Endothelial cell of umbilical vein (primary cell): Measurements from ENCODE around the gene MCM7. TPM values are rescaled to one million over a fixed set of nuclear protein-coding genes. Genes with fewer than 3 reads are reported as not detected.
A peak's percentile ranks its signal among the peaks of the same experiment; 100 is the strongest.

Source experiments
- BruUV-seq: library from RNA; stranded (reverse); fragments of 400-500 nt; replicated peaks from 2 replicates; lab custom pipeline; 2021; lab: Mats Ljungman, UMichigan
- CTCF ChIA-PET: fragments of 300-600, 350-600 bp; sonication (Branson Sonifier 250); formaldehyde crosslinking; loops from one replicate; lab custom pipeline; 2021; ENCODE audit warnings: antibody characterized with exemption, inconsistent platforms; lab: Charles Lee
- POLR2A ChIA-PET: fragments of 300-600, 350-600 bp; sonication (Branson Sonifier 250); formaldehyde crosslinking; loops from one replicate; lab custom pipeline; 2021; ENCODE audit warnings: antibody characterized with exemption, inconsistent platforms; lab: Charles Lee
- DNase-seq: peaks from one replicate; pipeline ENCODE4 v3.0.0-alpha.2; 2011; ENCODE audit warnings: low read depth, low spot score
- FAIRE-seq: peaks from 2 replicates; lab custom pipeline; 2011; peaks lifted over from hg19 to GRCh38; lab: Jason Lieb, UNC
- H2AFZ ChIP-seq: 2 replicates; pipeline ENCODE4 v1.6.0; 2012; ENCODE audit warnings: low read depth, low read length, control low read depth, inconsistent platforms
- H3K27ac ChIP-seq: 2 replicates; pipeline ENCODE4 v1.5.1; 2011; ENCODE audit warnings: low read depth, mild to moderate bottlenecking, control low read depth, low read length, moderate library complexity; ENCODE audit not compliant: insufficient read depth
- H3K27me3 ChIP-seq, 2 experiments: 2 replicates each; pipeline versions ENCODE4 v1.6.0 to v1.6.1; 2011; ENCODE audit warnings: low read length in 2 of 2, mixed read lengths in 1 of 2; ENCODE audit not compliant: control insufficient read depth in 2 of 2, insufficient read depth in 2 of 2
- H3K36me3 ChIP-seq, 2 experiments: 2 replicates in 1 of 2; 3 replicates in 1 of 2; pipeline ENCODE4 v1.5.1; 2011; ENCODE audit warnings: low read length in 2 of 2, mild to moderate bottlenecking in 1 of 2, moderate library complexity in 1 of 2; ENCODE audit not compliant: control insufficient read depth in 2 of 2, insufficient read depth in 2 of 2; ENCODE audit errors: extremely low read depth in 1 of 2
- H3K4me1 ChIP-seq: 3 replicates; pipeline ENCODE4 v1.5.1; 2011; ENCODE audit warnings: mild to moderate bottlenecking, low read length; ENCODE audit not compliant: control insufficient read depth, insufficient read depth; ENCODE audit errors: extremely low read depth
- H3K4me2 ChIP-seq: 2 replicates; pipeline ENCODE4 v1.6.1; 2011; ENCODE audit warnings: low read length, control low read depth, mixed read lengths; ENCODE audit not compliant: insufficient read depth
- H3K4me3 ChIP-seq, 3 experiments: fragments of 200-600 bp in 1 of 3; sonication (generic), shearing (Covaris generic) in 1 of 3; replicated peaks in 1 of 3; 2 replicates each; pipeline ENCODE4 v1.5.1; 2011 to 2016; ENCODE audit warnings: control low read depth in 3 of 3, low read length in 3 of 3, mild to moderate bottlenecking in 2 of 3, inconsistent platforms in 1 of 3, low read depth in 1 of 3, moderate library complexity in 1 of 3; ENCODE audit not compliant: insufficient read depth in 1 of 3
- H3K79me2 ChIP-seq: 2 replicates; pipeline ENCODE4 v1.6.0; 2012; ENCODE audit warnings: low read length, inconsistent platforms; ENCODE audit not compliant: control insufficient read depth, insufficient read depth
- H3K9ac ChIP-seq: replicated peaks from 2 replicates; pipeline ENCODE3; 2011; ENCODE audit warnings: low read length, control low read depth; ENCODE audit not compliant: insufficient read depth; ENCODE audit errors: extremely low read depth
- H3K9me1 ChIP-seq: replicated peaks from 3 replicates; pipeline ENCODE4 v1.6.0; 2011; ENCODE audit warnings: mild to moderate bottlenecking, low read length; ENCODE audit not compliant: control insufficient read depth, insufficient read depth; ENCODE audit errors: extremely low read depth
- H3K9me3 ChIP-seq: replicated peaks from 2 replicates; pipeline ENCODE4 v1.5.1; 2012; ENCODE audit warnings: low read length, inconsistent platforms; ENCODE audit not compliant: control insufficient read depth, insufficient read depth
- H4K20me1 ChIP-seq: replicated peaks from 2 replicates; pipeline ENCODE3; 2011; ENCODE audit warnings: mild to moderate bottlenecking, low read length; ENCODE audit not compliant: control insufficient read depth, insufficient read depth; ENCODE audit errors: extremely low read depth
- EZH2 ChIP-seq: IDR thresholded peaks from 2 replicates; pipeline ENCODE4 v1.6.1; 2012; ENCODE audit warnings: borderline replicate concordance, low read depth, mild to moderate bottlenecking, moderate library complexity, low read length, inconsistent platforms; ENCODE audit not compliant: severe bottlenecking
- FOS ChIP-seq: IDR thresholded peaks from 2 replicates; pipeline ENCODE4 v1.6.1; 2011; ENCODE audit warnings: mild to moderate bottlenecking, low read length, moderate library complexity, borderline replicate concordance; ENCODE audit not compliant: insufficient read depth
- GATA2 ChIP-seq: IDR thresholded peaks from 2 replicates; pipeline ENCODE4 v1.7.0; 2011; ENCODE audit warnings: low read depth, mild to moderate bottlenecking, moderate library complexity, mixed read lengths, low read length; ENCODE audit not compliant: insufficient read length, insufficient read depth
- JUN ChIP-seq: IDR thresholded peaks from 2 replicates; pipeline ENCODE4 v1.6.1; 2011; ENCODE audit warnings: borderline replicate concordance, low read depth; ENCODE audit not compliant: insufficient read length, insufficient read depth
- MYC ChIP-seq: IDR thresholded peaks from one replicate; pipeline ENCODE4 v1.6.1; 2011; ENCODE audit warnings: mild to moderate bottlenecking, low read depth, low read length
- POLR2A ChIP-seq: IDR thresholded peaks from 2 replicates; pipeline ENCODE4 v1.6.1; 2012; ENCODE audit warnings: low read depth, mild to moderate bottlenecking, control low read depth, low read length
- POLR2AphosphoS5 ChIP-seq: IDR thresholded peaks from 2 replicates; pipeline ENCODE4 v1.6.1; 2012; ENCODE audit warnings: low read depth, mild to moderate bottlenecking, control low read depth, low read length, moderate library complexity; ENCODE audit not compliant: insufficient read depth
- dilution Hi-C: fragments of 300-500 bp; cut with MboI; formaldehyde crosslinking; loops from one replicate; pipeline ENCODE4 v1.15.0; 2019; ENCODE audit warnings: low sequenced_read_pairs; ENCODE audit not compliant: extremely low pct_ligation_motif_present
- intact Hi-C: fragments of 100-400 bp; cut with micrococcal nuclease; formaldehyde crosslinking; loops from one replicate; pipeline ENCODE4 v1.10.0; 2022
- polyA plus RNA-seq, 4 experiments: library from polyadenylated mRNA; depleted of rRNA in 3 of 4; stranded (reverse) in 3 of 4; unstranded in 1 of 4; fragments of >200 nt; gene quantifications; 2 replicates each; pipeline versions ENCODE4 v1.2.1 to v1.2.3, GENCODE V29; 2011 to 2012; ENCODE audit warnings: missing spikeins in 1 of 4
- total RNA-seq: library from RNA; stranded (reverse); gene quantifications from 2 replicates; pipeline ENCODE4 v1.2.3, GENCODE V29; 2021
- TF ChIP-seq, protein P1 (sequence below): IDR thresholded peaks from 2 replicates; pipeline ENCODE4 v1.6.1; 2011; ENCODE audit not compliant: insufficient read depth, insufficient read length
- TF ChIP-seq, protein P2 (sequence below), 2 donors: IDR thresholded peaks; 1 replicate in 1 of 2; 2 replicates in 1 of 2; pipeline ENCODE4 v1.5.1; 2011; ENCODE audit warnings: low read length in 2 of 2, mild to moderate bottlenecking in 2 of 2, moderate library complexity in 2 of 2, control low read depth in 1 of 2, inconsistent platforms in 1 of 2, low read depth in 1 of 2; ENCODE audit not compliant: insufficient read depth in 1 of 2; ENCODE audit errors: extremely low read depth in 1 of 2

Gene MCM7
- total and polyA plus RNA-seq, 2 donors (not counting 3 experiments of a cell fraction or from before 2014, with no cell fraction given) = 156 to 187 TPM

DNA sequence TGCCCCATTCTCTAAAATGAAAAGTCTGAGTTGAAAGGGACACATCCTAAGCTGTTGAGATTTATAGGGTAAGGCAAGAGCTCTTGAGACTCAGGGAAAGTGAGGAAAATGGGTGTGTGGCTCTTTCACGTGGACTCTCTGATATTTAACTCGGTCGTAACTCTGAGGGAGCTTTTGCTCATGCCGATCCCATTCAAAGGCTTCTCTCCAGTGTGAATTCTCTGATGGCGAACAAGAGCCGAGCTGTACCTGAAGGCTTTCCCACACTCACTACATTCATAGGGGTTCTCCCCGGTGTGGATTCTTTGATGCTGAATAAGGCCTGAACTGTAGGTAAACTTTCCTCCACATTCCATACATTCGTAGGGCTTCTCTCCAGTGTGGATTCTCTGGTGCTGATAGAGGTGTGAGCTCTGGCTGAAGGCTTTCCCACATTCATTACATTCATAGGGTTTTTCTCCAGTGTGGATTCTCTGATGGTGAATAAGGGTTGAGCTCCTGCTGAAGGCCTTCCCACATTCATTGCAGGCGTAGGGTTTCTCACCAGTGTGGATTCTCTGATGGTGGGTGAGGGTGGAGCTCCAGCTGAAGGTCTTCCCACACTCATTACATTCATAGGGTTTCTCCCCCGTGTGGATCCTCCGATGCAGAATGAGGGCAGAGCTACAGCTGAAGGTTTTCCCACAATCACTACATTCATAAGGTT, 30.0 kb downstream of the MCM7 start:
- no peak overlapping the region for H3K9ac ChIP-seq
- peaks cover 26% of the 10 kb centered on the region for H3K9me3 ChIP-seq
- TSS peak; percentile 6 for BruUV-seq
- H3K27ac ChIP-seq = no peak overlapping the region
- ChIA-PET POLR2A (no interaction called here), CTCF (no interaction called here)
- H3K79me2 ChIP-seq = no peaks in the 10 kb centered on the region
- dilution Hi-C loops (no loop called here), intact Hi-C loops (no loop called here)
- peaks cover 44 to 53% of the 10 kb centered on the region in 2 experiments for H3K36me3 ChIP-seq
- no peaks in the 10 kb centered on the region for H3K27me3 ChIP-seq
- H4K20me1 ChIP-seq = no peaks in the 10 kb centered on the region
- FAIRE-seq (no peak), DNase-seq (no peak)
- no peaks in the 10 kb centered on the region for H3K4me1 ChIP-seq
- H3K9me1 ChIP-seq = no peaks in the 10 kb centered on the region
- no peak overlapping the region for H3K4me3 ChIP-seq
- no peak overlapping the region for H2AFZ ChIP-seq
- no peak for TF ChIP-seq EZH2
- TF ChIP-seq, protein P1, sequence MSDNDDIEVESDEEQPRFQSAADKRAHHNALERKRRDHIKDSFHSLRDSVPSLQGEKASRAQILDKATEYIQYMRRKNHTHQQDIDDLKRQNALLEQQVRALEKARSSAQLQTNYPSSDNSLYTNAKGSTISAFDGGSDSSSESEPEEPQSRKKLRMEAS = no peak
- TF ChIP-seq POLR2A = peak; percentile 32
- no peak overlapping the region for H3K4me2 ChIP-seq

DNA sequence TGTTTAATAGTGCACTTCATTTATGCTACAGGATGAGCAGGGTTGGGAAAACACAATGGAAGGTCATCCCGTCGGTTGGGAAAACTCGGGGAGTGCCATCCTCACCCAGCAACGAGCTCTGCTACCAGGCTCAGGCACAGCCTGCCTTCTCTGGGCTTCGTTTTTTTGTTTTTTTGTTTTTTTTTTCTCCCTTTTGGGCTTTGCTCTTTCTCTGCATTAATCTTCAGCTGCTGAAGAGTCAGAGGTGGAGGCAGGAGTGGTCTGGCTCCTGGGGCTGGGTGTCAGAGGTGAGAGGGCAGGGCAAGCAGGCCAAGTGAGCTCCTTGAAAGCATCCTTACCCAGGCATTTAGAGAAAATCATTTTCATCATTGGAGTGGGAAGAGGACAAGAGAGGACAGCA, 31.2 kb downstream of the MCM7 start:
- TF ChIP-seq FOS (no peak), EZH2 (no peak), JUN (no peak), GATA2 (no peak), POLR2AphosphoS5 (no peak), MYC (no peak), POLR2A (no peak)
- TF ChIP-seq, protein P1 = no peak
- TF ChIP-seq, protein P2, sequence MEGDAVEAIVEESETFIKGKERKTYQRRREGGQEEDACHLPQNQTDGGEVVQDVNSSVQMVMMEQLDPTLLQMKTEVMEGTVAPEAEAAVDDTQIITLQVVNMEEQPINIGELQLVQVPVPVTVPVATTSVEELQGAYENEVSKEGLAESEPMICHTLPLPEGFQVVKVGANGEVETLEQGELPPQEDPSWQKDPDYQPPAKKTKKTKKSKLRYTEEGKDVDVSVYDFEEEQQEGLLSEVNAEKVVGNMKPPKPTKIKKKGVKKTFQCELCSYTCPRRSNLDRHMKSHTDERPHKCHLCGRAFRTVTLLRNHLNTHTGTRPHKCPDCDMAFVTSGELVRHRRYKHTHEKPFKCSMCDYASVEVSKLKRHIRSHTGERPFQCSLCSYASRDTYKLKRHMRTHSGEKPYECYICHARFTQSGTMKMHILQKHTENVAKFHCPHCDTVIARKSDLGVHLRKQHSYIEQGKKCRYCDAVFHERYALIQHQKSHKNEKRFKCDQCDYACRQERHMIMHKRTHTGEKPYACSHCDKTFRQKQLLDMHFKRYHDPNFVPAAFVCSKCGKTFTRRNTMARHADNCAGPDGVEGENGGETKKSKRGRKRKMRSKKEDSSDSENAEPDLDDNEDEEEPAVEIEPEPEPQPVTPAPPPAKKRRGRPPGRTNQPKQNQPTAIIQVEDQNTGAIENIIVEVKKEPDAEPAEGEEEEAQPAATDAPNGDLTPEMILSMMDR (IDR thresholded peaks at IDR 0.05; ENCODE audit: extremely low read depth in 1 of 2, insufficient read depth in 1 of 2, low read depth in 1 of 2, low read length in 2 of 2) = no peak
- DNase-seq = no peak
- FAIRE-seq = no peak
- H3K4me1 ChIP-seq = no peaks in the 10 kb centered on the region
- no peaks in the 10 kb centered on the region for H3K27me3 ChIP-seq
- H3K4me3 ChIP-seq = no peak overlapping the region
- H3K4me2 ChIP-seq = no peak overlapping the region
- POLR2A ChIA-PET = interaction anchor here (0.6 to 0.7 kb wide), 2 partner anchors 11 to 31 kb away, joined by 3 read pairs; no protein-coding TSS in a partner anchor
- BruUV-seq = no TSS peak
- H3K9me3 ChIP-seq = peaks cover 26% of the 10 kb centered on the region
- H3K36me3 ChIP-seq = peaks cover 37 to 43% of the 10 kb centered on the region in 2 experiments
- CTCF ChIA-PET = no interaction called here
- H3K9ac ChIP-seq = no peak overlapping the region
- no peaks in the 10 kb centered on the region for H3K9me1 ChIP-seq
- intact Hi-C loops = no loop called here
- no peaks in the 10 kb centered on the region for H4K20me1 ChIP-seq
- dilution Hi-C loops = no loop called here
- no peak overlapping the region for H2AFZ ChIP-seq
- no peak overlapping the region for H3K27ac ChIP-seq
- no peaks in the 10 kb centered on the region for H3K79me2 ChIP-seq
